Testis (tissue), 2 donors: ENCODE data around the gene SSBP2.

ENCODE experiments used
- CTCF ChIP-seq, 3 experiments: fragments of 450-650 bp in 2 of 3; fragments of 200-600 bp in 1 of 3; sonication (generic) in 1 of 3; IDR thresholded peaks; one replicate each; pipeline ENCODE4 v1.5.1; 2016 to 2019; ENCODE audit warnings: antibody characterized with exemption in 3 of 3, mild to moderate bottlenecking in 2 of 3, moderate library complexity in 1 of 3
- POLR2A ChIP-seq: fragments of 450-650 bp; IDR thresholded peaks from one replicate; pipeline ENCODE4 v1.6.1; 2017; ENCODE audit warnings: antibody characterized with exemption, mild to moderate bottlenecking, moderate library complexity

- TF ChIP-seq CTCF (IDR thresholded peaks at IDR 0.05) (no peak), POLR2A (no peak)
Observed at GRCh38 chr5:81638471-81638870, 112.4 kb downstream of the SSBP2 start.
